Measurements from ENCODE around the gene CWC22.
A peak's percentile ranks its signal among the peaks of the same experiment; 100 is the strongest.
"Not testable (repeated sequence)": the region's sequence is repeated elsewhere in the genome, so short reads cannot be mapped to it uniquely, and the experiment has no call there.

Gene CWC22

GRCh38 chr2:180006781-180007579 lies at the start of gene CWC22:
Gene CWC22 (minus strand): TSS chr2:180007297. CDS start chr2:179993341, 13,956 bp downstream.
- peak; percentile 89 for DNase-seq

GRCh38 chr2:180056367-180057118 lies 49.4 kb upstream of the CWC22 start:
- no peak for DNase-seq

GRCh38 chr2:180054576-180054975 lies 47.5 kb upstream of the CWC22 start:
- not testable (repeated sequence) for DNase-seq

GRCh38 chr2:180050246-180050645 lies 43.1 kb upstream of the CWC22 start:
- DNase-seq = no peak

GRCh38 chr2:180048251-180048650 lies 41.2 kb upstream of the CWC22 start:
- peak; percentile 20 for DNase-seq

- peak; percentile 43 for DNase-seq
These were observed 39.7 kb upstream of the CWC22 start for GRCh38 chr2:180046776-180047175.

- DNase-seq = no peak
These were observed 39.1 kb upstream of the CWC22 start for GRCh38 chr2:180046202-180046601.

- DNase-seq = peak; percentile 97
These were observed 33.2 kb upstream of the CWC22 start for GRCh38 chr2:180040146-180040925.

GRCh38 chr2:180038997-180039396 lies 31.9 kb upstream of the CWC22 start:
- no peak for DNase-seq

GRCh38 chr2:180033993-180034894 lies 27.1 kb upstream of the CWC22 start:
- peak; percentile 75 for DNase-seq

GRCh38 chr2:180029575-180029974 lies 22.5 kb upstream of the CWC22 start:
- DNase-seq = no peak

GRCh38 chr2:180021850-180022249 lies 14.8 kb upstream of the CWC22 start:
- no peak for DNase-seq

- DNase-seq = peak; percentile 27
These were observed 10.7 kb upstream of the CWC22 start for GRCh38 chr2:180017784-180018183.

- DNase-seq = peak; percentile 9
These were observed 9.8 kb upstream of the CWC22 start for GRCh38 chr2:180016937-180017336.

- DNase-seq = peak; percentile 92
These were observed 9.0 kb upstream of the CWC22 start for GRCh38 chr2:180015951-180016709.

- DNase-seq = peak; percentile 72
These were observed 5.4 kb upstream of the CWC22 start for GRCh38 chr2:180012523-180012922.

- DNase-seq = peak; percentile 11
These were observed 3.6 kb upstream of the CWC22 start for GRCh38 chr2:180010701-180011100.

- no peak for DNase-seq
These were observed 866 bp downstream of the CWC22 start for GRCh38 chr2:180006231-180006630.

- DNase-seq = not testable (repeated sequence)
These were observed 1.6 kb downstream of the CWC22 start for GRCh38 chr2:180005465-180005864.

- no peak for DNase-seq
These were observed 2.4 kb downstream of the CWC22 start for GRCh38 chr2:180004731-180005130.

GRCh38 chr2:180003559-180003958 lies 3.5 kb downstream of the CWC22 start:
- no peak for DNase-seq

All from fibroblast of skin of right quadriceps (primary cell).